ENCODE results near the gene PC. TPM values are rescaled to one million over a fixed set of nuclear protein-coding genes. Genes with fewer than 3 reads are reported as not detected.

Gene PC
- total RNA-seq, 4 donors from 2014 or later, result 7.3 to 22.5 (median 17.4) TPM

DNA sequence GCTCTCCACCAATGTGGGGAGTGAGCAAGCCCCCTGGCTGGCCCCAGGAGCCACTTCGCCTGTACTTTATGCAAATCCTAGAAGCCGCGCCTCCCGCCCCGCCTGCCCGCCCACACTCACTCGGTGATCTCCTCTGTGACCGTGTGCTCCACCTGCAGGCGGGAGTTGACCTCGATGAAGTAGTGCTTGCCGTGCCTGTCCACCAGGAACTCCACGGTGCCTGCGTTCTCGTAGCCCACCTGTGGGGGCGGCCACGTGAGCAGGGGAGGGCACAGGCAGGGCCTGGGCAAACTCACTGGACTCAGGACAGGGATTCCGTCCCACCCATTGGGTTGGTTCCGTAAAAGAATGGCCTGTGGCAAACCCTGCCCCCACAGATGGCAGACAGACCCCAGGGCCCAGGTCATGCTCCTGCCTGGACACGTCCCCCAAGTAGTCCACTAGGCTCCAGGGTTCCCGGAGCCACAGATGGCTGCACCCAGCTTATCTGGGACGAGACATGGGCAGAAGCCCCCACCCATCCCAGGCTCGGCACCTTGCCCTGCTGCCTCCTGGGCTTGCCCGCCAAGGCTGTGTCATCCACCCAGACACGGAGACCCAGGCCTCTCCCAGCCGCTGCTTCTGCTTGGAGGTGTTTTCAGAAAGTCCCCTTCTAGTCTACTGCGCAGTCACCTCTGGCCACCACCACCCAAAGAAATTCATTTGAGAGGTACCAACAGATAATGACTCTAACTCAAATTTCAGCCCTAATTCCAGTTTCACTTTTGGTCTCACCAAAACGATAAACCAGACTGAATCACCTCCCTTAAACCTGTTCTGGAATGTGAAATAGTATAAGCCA is 89.2 kb downstream of the PC start:
- intact Hi-C loops (cut with DNase I; ENCODE audit: low total_unique reads), result no loop called here
- no peak for DNase-seq (ENCODE audit: low spot score in 2 of 2)
- H3K4me3 ChIP-seq (ENCODE audit: low read depth, poor library complexity, severe bottlenecking), result no peak overlapping the region
- WGBS, 2 donors, result 60 to 73% methylated on average over 18 to 24 of the region's 27 CpGs
- TF ChIP-seq POLR2A (IDR thresholded peaks at IDR 0.05), result no peak
- TF ChIP-seq, protein P1, sequence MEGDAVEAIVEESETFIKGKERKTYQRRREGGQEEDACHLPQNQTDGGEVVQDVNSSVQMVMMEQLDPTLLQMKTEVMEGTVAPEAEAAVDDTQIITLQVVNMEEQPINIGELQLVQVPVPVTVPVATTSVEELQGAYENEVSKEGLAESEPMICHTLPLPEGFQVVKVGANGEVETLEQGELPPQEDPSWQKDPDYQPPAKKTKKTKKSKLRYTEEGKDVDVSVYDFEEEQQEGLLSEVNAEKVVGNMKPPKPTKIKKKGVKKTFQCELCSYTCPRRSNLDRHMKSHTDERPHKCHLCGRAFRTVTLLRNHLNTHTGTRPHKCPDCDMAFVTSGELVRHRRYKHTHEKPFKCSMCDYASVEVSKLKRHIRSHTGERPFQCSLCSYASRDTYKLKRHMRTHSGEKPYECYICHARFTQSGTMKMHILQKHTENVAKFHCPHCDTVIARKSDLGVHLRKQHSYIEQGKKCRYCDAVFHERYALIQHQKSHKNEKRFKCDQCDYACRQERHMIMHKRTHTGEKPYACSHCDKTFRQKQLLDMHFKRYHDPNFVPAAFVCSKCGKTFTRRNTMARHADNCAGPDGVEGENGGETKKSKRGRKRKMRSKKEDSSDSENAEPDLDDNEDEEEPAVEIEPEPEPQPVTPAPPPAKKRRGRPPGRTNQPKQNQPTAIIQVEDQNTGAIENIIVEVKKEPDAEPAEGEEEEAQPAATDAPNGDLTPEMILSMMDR (IDR thresholded peaks at IDR 0.05), result no peak

DNA sequence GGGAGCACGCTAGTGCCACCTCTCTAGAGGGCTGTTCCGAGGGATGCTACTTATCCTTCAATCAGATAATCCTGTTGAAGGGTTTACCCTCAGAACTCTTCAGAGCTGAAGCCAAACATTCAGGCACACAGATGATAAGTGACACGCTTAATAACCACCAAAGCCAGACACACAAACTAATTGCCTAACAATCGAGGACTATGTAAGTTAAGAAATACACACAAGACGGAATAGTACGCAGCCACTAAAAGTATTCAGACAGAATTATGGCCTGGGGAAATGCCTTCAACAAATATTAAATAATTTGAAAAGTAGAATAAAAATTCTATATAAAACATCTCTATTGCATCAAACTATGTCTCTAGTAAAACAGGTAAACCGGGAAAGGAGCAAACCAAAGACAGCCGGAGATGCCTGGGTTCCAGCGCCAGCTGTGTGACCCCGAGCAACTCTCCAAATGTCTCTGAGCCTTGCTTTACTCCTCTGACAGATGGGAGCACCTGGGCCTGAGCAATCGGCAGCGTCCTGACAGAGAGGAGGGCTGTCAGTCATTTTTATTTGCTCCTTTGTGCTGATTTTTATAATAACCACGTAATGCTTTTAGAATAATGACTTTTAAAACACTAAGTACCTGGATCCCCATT is 90.0 kb downstream of the PC start:
- intact Hi-C loops (cut with DNase I; ENCODE audit: low total_unique reads), result no loop called here
- DNase-seq (ENCODE audit: low spot score in 2 of 2), result no peak
- WGBS, 2 donors, result 91 to 94% methylated on average over 13 of the region's 13 CpGs
- TF ChIP-seq POLR2A (IDR thresholded peaks at IDR 0.05), result no peak
- TF ChIP-seq, protein P1 (IDR thresholded peaks at IDR 0.05), result no peak
- no peak overlapping the region for H3K4me3 ChIP-seq (ENCODE audit: low read depth, poor library complexity, severe bottlenecking)

DNA sequence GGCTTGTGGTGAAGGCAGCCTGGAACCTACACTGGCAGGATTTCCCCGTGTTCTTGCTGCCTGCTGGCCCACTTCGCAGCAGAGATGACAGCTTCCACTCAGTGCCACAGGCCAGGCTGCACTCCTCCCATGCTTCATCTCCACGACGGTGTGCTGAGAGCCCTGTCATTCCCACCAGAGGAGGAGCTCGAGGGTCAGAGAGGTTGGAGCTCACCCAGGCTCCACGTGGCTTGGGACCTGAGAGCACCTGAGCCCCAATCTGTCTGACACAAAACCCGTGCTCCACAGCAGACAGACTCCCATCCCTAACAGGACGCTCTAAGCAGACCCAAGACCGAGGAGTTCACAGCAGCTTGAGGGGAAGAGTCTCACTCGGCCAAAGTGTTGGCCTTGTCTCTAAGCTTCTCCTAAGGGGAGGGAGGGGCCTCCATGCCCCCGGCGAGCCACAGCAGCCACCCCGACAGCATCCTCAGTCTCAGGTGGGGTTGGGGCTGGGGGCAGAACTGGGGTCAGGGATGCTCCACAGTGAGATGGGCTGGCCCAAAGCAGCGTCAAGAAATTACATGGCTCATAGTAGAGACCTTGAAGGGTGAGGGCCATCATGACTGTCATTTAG is 90.7 kb downstream of the PC start:
- H3K4me3 ChIP-seq (ENCODE audit: low read depth, poor library complexity, severe bottlenecking), result no peak overlapping the region
- DNase-seq (ENCODE audit: low spot score in 2 of 2), result no peak
- intact Hi-C loops (cut with DNase I; ENCODE audit: low total_unique reads), result no loop called here
- TF ChIP-seq POLR2A (IDR thresholded peaks at IDR 0.05), result no peak
- TF ChIP-seq, protein P1 (IDR thresholded peaks at IDR 0.05), result no peak
- 83 to 91% methylated on average over 8 to 14 of the region's 14 CpGs for WGBS, 2 donors

DNA sequence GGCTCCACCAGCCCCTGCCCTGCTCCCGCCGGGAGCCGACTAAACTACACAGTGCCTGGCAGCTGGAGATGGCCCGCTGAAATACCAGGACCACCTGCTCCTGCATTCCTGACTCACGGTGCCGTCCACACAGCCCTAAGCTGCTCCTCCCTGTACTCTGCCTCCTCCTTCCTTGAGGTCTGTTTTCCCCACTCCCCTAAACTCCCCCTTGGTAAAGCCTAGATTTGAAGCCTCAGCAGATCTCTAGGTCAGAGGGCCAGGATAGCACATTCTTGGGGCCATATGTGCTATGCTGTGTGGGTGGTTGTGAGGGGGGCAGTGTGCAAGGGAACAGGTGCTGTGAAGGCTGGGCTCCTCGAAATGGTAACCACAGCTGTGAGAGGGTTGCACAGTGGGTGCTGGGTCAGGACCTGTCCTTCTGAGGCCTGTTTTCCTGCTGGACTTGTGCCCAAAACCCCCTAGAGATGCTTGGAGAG is 91.6 kb downstream of the PC start:
- no peak for DNase-seq (ENCODE audit: low spot score in 2 of 2)
- intact Hi-C loops (cut with DNase I; ENCODE audit: low total_unique reads), result no loop called here
- TF ChIP-seq, protein P1 (IDR thresholded peaks at IDR 0.05), result no peak
- no peak for TF ChIP-seq POLR2A (IDR thresholded peaks at IDR 0.05)
- WGBS, 2 donors, result 90 to 91% methylated on average over 7 of the region's 7 CpGs
- no peak overlapping the region for H3K4me3 ChIP-seq (ENCODE audit: low read depth, poor library complexity, severe bottlenecking)

DNA sequence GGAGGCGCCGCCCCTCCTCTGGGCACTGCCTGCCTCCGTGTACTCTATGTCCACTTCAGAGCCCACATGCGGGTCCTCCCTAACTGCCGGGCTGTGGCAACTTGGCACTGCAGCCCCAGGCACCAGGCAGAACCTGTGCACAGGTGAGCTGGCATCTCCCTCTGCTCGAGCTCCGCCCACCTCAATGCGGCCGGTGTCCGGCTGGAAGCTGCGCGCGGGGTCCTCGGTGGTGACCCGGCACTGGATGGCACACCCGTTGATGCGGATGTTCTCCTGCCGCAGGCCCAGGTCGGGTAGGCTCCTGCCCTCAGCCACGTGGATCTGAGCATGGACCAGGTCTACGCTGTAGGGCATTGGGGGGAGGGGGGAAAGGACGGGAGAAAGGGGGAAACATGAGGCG is 92.2 kb downstream of the PC start:
- no peak for DNase-seq (ENCODE audit: low spot score in 2 of 2)
- intact Hi-C loops (cut with DNase I; ENCODE audit: low total_unique reads), result no loop called here
- TF ChIP-seq, protein P1 (IDR thresholded peaks at IDR 0.05), result no peak
- no peak for TF ChIP-seq POLR2A (IDR thresholded peaks at IDR 0.05)
- 91 to 95% methylated on average over 14 to 20 of the region's 23 CpGs for WGBS, 2 donors
- no peak overlapping the region for H3K4me3 ChIP-seq (ENCODE audit: low read depth, poor library complexity, severe bottlenecking)

All from lower leg skin (tissue), 4 donors.